Cardiac septum (tissue), 1 donor: ENCODE results near the gene LLGL2. TPM values are rescaled to one million over a fixed set of nuclear protein-coding genes. Genes with fewer than 3 reads are reported as not detected.

ENCODE experiments used
- DNase-seq: peaks from one replicate; pipeline ENCODE4 v3.0.0-alpha.2; 2020; ENCODE audit warnings: low spot score
- intact Hi-C: fragments of 100-400 bp; cut with DNase I; formaldehyde crosslinking; loops from one replicate; pipeline ENCODE4 v1.14.0; 2022
- microRNA-seq: library from miRNA; unstranded; fragments of <30 nt; microRNA quantifications from one replicate; pipeline ENCODE4 v1.2.0, GENCODE V29; 2020
- total RNA-seq: library from RNA; stranded (reverse); fragmentation: NEBNext Ultra II Directional; extraction: Animal tissue kit (Norgen Biotek cat#: 25700); gene quantifications from one replicate; pipeline ENCODE4 v1.2.1, GENCODE V29; 2021
- donor health status: DM: no; HTN: no; CAD: no.

Gene LLGL2
- total RNA-seq, 1 donor from 2014 or later: 4.7 TPM

DNA sequence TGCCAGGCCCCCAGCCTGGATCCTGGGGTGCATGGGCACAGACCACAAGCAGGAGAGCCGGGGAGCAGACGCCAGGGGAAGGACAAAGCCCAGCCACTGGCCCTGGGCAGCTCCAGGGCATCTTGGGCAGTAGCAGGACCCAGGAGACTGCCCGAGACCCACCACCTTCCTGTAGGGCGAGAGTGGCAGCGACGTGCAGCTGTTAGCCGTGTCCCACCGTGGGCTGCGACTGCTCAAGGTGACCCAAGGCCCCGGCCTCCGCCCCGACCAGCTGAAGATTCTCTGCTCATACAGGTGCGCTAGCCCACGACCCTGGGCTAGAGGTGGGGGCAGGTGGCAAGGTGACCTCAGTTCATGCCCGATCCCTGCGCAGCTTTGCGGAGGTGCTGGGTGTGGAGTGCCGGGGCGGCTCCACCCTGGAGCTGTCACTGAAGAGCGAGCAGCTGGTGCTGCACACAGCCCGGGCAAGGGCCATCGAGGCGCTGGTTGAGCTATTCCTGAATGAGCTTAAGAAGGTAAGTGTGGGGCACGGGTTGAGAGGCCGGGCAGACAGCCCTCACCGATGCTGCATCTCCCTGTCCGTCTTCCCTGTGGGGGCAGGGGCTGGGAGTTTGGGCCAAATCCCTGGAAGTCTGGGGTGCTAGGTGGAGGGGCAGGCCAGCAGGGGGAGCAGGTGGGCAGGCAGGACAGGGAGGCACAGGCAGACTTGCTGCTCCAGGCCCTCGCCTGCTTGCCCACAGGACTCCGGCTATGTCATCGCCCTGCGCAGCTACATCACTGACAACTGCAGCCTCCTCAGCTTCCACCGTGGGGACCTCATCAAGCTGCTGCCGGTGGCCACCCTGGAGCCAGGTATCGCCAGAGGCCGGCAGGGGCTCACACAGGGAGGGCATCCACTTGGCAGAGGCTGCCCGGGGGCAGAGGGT, 94.3 kb downstream of the LLGL2 start:
- intact Hi-C loops: no loop called here
- no peak for DNase-seq

DNA sequence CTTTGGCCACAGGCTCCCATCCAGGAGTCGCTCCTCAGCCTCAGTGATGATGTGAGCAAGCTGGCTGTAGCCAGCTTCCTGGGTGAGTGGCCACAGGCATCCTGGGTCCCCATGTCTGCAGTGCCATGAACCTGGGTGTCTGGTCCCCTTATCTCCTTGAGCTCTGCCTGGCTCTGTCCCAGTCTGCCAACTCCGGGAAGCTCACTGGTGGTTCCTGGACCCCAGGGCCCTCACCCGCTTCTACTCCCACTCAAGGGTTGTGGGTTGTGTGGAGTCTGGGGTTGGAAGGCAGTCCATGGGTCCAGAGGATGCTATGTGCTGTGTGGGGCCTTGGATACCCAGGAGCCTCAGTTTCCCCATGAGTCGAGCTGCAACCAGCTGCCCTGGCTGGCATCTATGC, 96.0 kb downstream of the LLGL2 start:
- no peak for DNase-seq
- intact Hi-C loops: no loop called here

DNA sequence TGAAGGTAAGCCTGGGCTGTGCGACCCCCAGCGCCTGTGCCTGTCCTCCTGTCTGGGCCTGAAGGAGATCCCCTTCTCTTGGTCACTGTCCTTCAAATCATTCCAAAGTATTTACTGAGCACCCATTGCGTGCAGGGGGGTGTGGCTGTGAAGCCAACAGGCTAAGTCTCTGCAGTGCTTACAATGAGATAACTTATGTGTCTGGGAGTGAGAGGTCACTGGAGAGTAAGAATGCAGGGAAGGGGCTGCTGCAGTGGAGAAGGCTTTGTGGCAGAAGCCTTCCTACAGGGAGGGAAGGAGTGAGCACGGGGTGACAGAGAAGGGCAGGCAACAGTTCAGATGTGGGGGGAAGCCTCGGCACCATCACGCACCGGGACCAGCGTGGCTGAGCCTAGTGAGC, 96.6 kb downstream of the LLGL2 start:
- DNase-seq: no peak
- intact Hi-C loops: no loop called here

DNA sequence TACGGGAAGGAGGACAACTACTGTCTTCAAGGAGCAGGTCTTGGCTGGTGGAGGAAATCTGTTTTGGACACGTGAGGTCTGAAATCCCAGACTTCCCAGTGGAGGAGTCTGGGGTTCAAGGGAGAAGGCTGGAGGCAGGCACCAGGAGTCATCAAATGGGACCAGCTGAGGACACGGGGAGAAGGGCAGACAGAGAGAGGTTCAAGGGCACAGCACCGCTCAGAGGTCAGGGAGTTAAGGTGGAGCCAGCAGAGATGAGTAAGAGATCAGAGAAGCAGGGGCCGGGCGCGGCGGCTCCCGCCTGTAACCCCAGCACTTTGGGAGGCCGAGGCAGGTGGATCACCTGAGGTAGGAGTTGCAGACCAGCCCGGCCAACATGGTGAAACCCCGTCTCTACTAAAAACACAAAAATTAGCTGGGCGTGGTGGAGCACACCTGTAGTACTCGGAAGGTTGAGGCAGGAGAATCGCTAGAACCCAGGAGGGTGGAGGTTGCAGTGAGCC, 97.3 kb downstream of the LLGL2 start:
- intact Hi-C loops: no loop called here
- DNase-seq: no peak

DNA sequence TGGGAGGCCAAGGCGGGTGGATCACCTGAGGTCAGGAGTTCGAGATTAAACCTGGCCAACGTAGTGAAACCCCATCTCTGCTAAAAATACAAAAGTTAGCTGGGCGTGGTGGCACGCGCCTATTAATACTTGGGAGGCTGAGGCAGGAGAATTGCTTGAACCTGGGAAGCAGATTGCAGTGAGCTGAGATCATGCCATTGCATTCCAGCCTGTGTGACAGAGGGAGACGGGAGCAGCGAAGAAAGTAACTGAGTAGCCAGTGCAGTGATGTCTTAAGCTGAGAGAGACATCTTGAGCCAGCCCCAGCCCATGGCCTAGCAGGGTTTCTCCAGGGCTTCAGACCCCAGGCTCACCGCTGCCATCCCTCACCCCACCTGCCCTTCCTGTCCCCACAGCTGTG, 97.9 kb downstream of the LLGL2 start:
- intact Hi-C loops: no loop called here
- no peak for DNase-seq

DNA sequence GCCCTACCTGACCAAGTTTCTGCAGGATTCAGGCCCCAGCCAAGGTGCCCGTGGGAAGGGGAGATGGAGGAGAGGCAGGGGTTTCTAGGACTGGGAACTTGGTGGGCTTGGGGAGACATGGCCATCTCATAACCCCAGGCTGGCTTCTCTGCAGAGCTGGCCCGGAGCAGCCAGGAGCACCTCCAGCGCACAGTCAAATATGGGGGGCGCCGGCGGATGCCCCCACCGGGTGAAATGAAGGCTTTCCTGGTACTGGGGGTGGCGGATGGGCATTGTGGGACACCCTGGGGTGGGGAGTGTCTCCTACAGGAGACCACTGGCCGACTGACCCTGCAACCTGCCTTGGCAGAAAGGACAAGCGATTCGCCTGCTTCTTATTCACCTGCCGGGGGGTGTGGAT, 98.5 kb downstream of the LLGL2 start:
- intact Hi-C loops: no loop called here

More for the DNA sequence above, 98.5 kb downstream of the LLGL2 start:
- DNase-seq: no peak

Small RNAs within 50 kb of the gene (microRNA-seq; reads per million reads assigned to microRNA genes)
- gene MIR6785: not detected

Other genes with a start within 250 kb of the LLGL2 start
- 8.5 TPM for gene SLC25A19, start 236.3 kb upstream of the LLGL2 start, total RNA-seq
- 57.1 TPM for gene GRB2, start 120.0 kb upstream of the LLGL2 start, total RNA-seq
- 56.6 TPM for gene TMEM94, start 69.1 kb upstream of the LLGL2 start, total RNA-seq
- 48.2 TPM for gene CASKIN2, start 10.2 kb upstream of the LLGL2 start, total RNA-seq
- gene TSEN54, start 9.2 kb upstream of the LLGL2 start, total RNA-seq: 7.7 TPM
- 62.8 TPM for gene MYO15B, start 62.1 kb downstream of the LLGL2 start, total RNA-seq
- gene SMIM5, start 107.7 kb downstream of the LLGL2 start, total RNA-seq: 1.7 TPM
- 11.3 TPM for gene RECQL5, start 141.5 kb downstream of the LLGL2 start, total RNA-seq
- 47.2 TPM for gene SAP30BP, start 141.6 kb downstream of the LLGL2 start, total RNA-seq
- gene ITGB4, start 195.8 kb downstream of the LLGL2 start, total RNA-seq: 5.7 TPM
- gene GALK1, start 239.5 kb downstream of the LLGL2 start, total RNA-seq: 11.5 TPM